Measurements from ENCODE around the gene NOLC1.

Gene NOLC1

DNA sequence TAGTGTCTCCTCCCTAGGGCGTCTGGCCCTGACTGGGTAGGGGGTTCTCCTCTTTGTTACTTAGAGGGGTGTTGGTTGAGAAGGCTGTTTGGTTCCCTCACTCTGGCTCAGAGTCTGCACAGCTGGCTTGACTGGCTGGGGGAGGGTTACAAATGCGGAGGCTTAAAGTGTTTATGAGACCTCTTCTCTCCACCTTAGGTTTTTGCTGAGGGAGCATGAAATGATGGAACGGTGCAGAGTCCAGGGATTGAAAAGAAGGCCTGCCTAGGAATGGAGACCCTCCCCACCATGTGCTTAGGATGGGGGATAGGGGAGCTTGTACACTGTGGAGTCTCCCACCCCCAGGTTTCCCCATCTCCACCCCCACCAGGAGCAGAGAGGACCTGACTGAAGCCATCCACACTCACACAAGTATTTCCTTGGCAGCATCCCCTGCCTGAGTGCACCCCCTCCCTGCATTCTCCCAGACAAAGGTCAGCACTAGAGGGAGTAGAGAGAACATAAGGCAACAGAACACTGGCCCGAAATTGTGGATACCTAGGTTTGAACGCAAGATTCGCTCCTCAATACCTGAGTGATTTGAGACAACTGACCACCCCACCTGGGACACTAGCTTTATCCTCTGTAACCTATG lies 30.3 kb upstream of the NOLC1 start:
- DNase-seq (ENCODE audit: low spot score): peak; percentile 50

DNA sequence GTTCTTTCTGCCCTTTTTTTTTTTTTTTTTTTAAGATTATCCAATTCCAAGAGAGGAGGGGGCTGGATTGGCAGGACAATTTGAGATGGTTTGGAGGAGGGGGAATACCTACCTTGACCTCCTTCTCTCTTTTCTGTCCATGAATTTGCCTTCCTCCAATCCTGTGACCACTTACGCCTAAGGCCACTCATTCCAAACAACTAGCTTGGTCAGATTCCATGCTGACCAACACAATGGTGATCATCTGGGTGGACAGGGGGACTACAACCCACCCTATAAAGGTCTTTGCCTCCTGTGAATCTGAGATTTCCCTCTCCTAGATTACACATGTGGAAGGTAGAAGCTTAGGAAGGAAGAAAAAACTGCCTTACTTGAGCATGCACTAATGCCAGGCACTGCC lies 29.7 kb upstream of the NOLC1 start:
- DNase-seq (ENCODE audit: low spot score): no peak

DNA sequence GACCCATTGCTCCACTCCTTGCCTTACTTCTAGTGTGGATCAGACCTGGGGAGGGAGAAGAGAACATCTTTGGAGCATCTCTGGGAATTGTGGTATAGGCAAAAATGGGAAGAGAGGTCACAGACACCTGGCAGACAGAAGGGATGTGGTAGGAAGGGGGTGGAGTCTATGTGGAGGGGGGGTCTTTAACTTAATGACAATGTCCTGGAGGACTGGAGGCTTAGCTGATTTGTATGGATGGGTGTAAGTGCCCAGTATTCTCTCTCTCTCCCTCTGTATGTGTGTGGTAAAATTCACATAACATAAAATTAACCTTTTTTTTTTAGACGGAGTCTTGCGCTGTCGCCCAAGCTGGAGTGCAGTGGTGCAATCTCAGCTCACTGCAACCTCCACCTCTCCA lies 29.0 kb upstream of the NOLC1 start:
- DNase-seq (ENCODE audit: low spot score): no peak

DNA sequence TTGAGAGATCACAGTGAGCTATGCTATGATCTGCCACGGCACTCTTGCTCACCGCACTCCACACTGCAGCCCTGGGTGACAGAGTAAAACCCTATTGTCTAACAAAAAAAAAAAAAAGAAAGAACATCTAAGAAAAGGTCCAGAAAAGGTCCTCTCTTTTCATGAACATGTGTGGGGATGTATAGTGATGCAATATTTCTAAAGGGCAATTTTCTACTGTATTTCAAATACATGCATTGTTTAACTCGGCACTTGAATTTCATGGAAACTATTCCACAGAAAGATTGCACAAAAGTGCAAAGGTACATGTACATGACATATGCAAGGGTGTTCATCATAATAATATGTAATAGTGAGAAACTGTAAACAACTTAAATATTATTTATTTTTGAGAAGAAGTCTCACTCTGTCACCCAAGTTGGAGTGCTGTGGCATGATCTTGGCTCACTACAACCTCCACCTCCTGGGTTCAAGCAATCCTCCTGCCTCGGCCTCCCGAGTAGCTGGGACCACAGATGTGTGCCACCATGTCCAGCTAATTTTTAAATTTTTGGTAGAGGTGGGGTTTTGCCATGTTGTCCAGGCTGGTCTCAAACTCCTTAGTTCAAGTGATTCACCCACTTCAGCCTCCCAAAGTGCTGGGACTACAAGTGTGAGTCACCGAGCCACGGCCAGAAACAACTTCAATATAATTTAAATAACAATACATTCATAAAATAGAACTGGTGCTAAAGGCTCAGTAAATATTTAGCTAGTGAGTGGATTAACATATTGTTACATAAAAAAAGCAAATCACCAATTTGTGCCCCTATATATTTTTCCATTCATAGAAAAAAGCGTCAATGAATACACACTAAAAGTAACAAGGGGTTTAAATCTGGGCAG lies 20.7 kb upstream of the NOLC1 start:
- DNase-seq (ENCODE audit: low spot score): no peak

DNA sequence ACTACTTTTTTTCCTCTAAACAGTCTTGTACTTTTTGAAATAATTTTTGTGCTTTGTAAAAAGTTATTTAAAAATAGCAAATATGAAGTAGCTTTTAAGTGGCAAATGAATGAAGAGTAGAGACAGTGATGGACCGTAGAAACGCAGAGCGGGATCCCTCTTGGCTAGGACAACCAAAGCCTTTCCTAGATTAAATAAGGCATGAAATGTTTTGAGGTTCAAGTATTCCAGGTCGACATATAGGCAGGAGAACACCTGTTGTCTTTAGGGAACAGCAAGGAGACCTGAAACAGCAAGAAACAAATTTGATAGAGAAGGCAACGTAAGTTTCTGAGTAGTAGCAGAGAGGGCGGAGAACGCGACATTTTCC lies 20.0 kb upstream of the NOLC1 start:
- no peak for DNase-seq (ENCODE audit: low spot score)

DNA sequence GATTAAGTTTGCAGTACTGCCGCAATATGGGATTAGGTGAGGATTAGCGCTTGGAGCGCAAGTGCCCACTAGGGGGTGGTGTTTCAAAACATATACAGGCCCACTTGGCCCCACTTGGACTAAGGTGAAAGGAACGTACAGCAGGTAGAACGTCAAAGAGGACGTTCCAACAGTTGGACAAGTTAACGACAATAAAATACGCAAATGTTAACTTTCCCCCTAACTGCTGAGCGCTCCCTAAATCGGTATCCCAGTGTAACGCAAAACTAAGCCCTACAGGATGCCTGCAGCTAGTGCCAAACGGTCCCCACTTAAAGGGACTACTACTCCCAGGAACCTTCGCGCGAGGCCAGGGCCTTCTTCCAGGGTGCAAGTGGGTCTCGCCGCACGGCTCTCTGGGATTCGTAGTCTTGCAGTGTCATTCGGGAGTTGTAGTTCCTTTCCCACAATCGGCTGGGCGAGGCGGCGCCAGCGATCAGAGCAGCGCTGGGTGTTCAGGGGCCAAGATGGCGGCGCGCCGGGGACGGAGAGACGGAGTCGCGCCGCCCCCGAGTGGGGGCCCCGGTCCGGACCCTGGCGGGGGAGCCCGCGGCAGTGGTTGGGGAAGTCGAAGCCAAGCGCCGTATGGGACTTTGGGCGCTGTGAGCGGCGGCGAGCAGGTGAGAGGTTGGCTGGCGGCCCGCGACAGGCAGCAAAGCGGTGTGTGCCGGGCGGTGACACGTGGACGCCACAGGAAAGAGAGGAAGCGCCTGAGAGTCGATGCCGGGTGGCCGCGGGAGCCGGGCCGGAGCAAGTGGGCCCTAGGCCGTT lies 19.4 kb upstream of the NOLC1 start, which contains the start of gene PPRC1:
Gene PPRC1 (plus strand): TSS at position 478 of the 810 bp plus-strand sequence. CDS start 29 bp downstream, at position 507.
- DNase-seq (ENCODE audit: low spot score): peak; percentile 97

DNA sequence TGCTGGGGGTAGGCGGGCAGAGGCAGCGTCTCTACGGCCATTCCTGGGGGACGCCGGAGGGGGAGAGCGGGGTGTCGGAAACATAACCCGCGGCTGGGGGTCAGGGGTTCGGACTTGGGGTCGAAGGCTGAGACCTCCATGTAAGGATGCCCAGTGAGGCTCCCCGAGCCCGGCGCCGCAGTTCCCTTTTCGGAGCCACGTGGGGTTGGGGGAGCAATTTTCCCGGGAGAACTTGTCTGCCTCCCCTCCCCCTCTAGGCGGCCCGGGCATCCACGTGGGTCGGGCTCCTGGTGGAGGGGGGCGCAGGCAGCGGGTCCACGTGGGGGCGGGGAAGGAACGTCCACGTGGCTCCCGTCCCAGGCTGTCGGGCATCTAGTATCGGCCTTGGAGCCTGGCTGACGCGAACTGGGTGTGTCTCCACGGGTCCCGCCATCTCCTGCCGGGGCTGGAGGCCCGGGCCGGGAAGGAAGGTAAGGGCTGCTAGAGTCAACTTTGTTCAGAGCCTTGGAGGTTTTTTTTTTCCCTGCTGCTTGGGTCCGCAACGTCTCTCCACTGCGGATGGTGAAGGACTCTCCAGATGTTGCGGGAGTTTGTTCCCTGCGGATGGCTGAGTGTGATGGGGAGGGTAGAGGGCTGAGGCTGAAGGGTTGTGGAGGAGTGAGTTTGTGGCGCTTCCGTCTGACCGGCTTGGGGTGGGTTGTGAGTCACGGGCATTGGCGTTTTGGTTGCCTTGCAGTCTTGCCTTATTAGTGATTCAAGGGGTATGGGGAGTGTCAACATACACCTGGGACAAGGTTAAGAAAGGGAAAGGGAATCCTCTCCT lies 18.6 kb upstream of the NOLC1 start:
- peak; percentile 85 for DNase-seq (ENCODE audit: low spot score)

DNA sequence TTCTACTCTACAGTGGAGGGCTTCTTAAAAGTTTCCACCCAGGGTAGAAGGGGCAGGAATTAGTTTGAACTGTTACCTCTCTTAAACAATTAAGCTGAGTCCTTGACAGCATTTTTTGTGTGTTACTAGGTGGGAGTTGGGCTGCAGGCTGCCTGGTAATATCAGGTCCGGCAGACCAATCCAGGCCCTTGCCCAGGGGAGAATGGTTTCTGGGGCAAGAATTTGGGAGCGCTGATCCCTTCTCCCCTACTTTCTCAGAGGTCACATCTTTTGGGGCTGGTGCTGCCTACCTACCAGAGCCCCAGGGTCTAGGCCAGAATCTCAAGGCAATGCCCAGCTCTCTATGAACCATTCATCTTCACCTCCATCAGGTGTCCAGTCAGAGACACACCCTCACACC lies 17.8 kb upstream of the NOLC1 start:
- no peak for DNase-seq (ENCODE audit: low spot score)

DNA sequence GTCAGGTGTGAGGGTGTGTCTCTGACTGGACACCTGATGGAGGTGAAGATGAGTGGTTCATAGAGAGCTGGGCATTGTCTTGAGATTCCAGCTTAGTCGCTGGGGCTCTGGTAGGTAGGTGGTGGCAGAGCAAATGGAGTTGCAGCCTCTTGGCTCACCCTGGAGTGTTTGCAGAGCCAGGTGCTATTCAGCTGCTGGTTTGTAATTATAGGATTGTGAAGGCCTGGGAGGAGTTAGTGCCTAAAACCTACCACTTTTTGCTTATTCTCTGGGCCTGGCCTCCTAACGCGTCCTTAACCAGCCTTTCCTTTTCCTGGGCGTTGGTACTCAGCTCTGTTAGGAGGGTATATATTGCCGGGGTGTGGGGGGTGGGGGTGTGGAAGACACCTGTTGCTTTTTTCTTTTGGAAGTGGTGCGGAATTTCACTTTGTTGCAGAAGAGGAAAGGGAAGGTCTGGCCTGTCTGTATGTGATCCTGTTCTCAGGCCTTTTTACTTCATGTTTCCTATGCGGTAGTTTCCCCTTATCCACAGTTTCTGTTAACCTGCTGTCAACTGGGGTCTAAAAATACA lies 16.1 kb upstream of the NOLC1 start:
- DNase-seq (ENCODE audit: low spot score): no peak

DNA sequence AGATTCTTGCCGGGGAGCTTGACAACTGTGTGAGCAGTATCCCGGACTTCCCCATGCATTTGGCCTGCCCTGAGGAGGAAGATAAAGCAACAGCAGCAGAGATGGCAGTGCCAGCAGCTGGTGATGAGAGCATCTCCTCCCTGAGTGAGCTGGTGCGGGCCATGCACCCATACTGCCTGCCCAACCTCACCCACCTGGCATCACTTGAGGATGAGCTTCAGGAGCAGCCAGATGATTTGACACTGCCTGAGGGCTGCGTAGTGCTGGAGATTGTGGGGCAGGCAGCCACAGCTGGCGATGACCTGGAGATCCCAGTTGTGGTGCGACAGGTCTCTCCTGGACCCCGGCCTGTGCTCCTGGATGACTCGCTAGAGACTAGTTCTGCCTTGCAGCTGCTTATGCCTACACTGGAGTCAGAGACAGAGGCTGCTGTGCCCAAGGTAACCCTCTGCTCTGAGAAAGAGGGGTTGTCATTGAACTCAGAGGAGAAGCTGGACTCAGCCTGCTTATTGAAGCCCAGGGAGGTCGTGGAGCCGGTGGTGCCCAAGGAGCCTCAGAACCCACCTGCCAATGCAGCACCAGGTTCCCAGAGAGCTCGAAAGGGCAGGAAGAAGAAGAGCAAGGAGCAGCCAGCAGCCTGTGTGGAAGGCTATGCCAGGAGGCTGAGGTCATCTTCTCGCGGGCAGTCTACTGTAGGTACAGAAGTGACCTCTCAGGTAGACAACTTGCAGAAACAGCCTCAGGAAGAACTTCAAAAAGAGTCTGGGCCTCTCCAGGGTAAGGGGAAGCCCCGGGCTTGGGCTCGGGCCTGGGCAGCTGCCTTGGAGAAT lies 12.7 kb upstream of the NOLC1 start:
- DNase-seq (ENCODE audit: low spot score): no peak

DNA sequence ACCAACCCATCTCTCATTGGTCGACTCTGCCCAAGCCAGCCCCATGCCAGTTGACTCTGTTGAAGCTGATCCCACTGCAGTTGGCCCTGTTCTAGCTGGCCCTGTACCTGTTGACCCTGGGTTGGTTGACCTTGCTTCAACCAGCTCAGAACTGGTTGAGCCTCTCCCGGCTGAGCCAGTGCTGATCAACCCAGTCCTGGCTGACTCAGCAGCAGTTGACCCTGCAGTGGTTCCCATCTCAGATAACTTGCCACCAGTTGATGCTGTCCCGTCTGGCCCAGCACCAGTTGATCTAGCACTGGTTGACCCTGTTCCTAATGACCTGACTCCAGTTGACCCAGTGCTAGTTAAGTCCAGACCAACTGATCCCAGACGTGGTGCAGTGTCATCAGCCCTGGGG lies 12.0 kb upstream of the NOLC1 start:
- no peak for DNase-seq (ENCODE audit: low spot score)

DNA sequence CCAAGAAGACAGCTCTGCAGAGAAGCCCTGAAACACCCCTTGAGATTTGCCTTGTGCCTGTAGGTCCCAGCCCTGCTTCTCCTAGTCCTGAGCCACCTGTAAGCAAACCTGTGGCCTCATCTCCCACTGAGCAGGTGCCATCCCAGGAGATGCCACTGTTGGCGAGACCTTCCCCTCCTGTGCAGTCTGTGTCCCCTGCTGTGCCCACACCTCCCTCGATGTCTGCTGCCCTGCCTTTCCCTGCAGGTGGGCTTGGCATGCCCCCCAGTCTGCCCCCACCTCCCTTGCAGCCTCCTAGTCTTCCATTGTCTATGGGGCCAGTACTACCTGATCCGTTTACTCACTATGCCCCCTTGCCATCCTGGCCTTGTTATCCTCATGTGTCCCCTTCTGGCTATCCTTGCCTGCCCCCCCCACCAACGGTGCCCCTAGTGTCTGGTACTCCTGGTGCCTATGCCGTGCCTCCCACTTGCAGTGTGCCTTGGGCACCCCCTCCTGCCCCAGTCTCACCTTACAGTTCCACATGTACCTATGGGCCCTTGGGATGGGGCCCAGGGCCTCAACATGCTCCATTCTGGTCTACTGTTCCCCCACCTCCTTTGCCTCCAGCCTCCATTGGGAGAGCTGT lies 11.2 kb upstream of the NOLC1 start:
- no peak for DNase-seq (ENCODE audit: low spot score)

DNA sequence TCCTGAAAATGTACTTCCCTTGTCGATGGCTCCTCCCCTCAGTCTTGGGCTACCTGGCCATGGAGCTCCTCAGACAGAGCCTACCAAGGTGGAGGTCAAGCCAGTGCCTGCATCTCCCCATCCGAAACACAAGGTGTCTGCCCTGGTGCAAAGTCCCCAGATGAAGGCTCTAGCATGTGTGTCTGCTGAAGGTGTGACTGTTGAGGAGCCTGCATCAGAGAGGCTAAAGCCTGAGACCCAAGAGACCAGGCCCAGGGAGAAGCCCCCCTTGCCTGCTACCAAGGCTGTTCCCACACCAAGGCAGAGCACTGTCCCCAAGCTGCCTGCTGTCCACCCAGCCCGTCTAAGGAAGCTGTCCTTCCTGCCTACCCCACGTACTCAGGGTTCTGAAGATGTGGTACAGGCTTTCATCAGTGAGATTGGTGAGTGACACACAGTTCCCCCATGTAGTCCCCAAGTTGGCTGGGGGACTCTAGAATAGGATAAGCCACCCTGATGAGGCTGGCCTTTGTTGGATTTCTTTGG lies 10.5 kb upstream of the NOLC1 start:
- no peak for DNase-seq (ENCODE audit: low spot score)

DNA sequence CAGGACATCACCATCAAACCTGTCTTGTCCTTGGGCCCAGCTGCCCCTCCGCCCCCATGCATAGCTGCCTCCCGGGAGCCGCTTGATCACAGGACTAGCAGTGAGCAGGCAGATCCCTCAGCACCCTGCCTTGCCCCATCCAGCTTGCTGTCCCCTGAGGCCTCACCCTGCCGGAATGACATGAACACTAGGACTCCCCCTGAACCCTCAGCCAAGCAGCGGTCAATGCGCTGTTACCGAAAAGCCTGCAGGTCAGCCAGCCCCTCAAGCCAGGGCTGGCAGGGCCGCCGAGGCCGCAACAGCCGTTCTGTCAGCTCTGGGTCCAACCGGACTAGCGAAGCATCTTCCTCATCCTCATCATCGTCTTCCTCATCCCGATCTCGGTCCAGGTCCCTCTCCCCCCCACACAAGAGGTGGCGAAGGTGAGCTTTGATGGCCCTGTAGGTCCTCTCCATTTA lies 5.2 kb upstream of the NOLC1 start:
- no peak for DNase-seq (ENCODE audit: low spot score)

DNA sequence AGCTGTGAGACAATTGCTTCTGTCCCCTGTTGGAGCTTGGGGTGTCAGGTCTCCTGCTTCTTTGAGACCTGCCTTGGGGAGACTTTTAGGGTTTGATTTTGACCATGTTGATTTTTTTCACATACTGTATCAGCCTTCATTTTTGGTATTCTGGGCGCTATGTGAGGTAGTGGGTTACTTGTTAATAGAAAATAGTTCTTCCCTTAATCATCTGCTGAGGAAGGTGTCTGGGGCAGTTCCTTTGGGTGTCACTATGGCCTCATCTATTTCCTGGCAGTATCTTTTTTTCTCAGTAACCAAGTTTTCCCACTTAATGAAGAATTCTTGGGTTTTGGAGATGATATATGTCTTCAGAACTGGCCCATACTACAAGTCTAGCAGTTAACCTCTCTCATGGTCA lies 4.6 kb upstream of the NOLC1 start:
- no peak for DNase-seq (ENCODE audit: low spot score)

DNA sequence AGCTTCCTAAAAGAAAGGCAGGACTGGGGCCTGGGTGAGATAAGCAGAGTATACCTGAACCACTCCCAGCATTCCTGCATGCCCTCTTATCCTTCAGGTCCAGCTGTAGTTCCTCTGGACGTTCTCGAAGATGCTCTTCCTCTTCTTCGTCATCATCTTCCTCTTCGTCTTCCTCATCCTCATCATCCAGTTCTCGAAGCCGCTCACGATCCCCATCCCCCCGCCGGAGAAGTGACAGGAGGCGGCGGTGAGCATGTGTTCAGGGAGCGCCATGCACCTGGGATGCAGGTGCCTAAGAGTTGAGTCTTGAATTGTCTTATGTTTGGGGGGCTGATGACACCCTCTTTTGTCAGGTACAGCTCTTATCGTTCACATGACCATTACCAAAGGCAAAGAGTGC lies 3.9 kb upstream of the NOLC1 start:
- DNase-seq (ENCODE audit: low spot score): no peak

DNA sequence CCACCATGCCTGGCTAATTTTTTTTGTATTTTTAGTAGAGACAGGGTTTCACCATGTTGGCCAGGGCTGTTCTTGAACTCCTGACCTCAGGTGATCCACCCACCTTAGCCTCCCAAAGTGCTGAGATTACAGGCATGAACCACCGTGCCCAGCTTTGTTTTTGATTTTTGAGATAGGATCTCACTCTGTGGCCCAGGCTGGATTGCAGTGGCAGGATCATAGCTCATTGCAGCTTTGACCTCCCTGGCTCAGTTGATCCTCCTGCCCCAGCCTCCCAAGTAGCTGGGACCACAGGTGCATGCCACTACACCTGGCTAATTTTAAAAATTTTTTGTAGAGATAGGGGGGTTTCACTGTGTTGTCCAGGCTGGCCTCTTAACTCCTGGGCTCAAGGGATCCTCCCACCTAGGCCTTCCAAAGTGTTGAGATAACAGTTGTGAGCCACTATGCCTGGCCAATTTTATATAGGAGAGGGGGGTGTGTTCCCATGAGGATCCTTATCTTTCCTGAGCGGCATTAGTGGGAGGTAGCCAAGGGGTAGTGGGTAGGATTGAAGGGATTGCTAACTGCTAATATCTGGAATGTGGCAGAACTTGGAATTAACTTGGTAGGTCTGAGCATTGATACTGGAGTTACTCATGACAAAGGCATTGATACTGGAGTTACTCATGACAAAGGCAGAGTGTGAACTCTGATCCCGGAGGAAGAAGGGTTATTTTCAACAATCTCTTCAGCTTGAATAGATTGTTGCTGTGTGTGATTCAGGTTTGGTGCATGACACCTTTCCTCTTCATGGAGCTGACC lies 1.0 kb upstream of the NOLC1 start:
- peak; percentile 44 for DNase-seq (ENCODE audit: low spot score)

DNA sequence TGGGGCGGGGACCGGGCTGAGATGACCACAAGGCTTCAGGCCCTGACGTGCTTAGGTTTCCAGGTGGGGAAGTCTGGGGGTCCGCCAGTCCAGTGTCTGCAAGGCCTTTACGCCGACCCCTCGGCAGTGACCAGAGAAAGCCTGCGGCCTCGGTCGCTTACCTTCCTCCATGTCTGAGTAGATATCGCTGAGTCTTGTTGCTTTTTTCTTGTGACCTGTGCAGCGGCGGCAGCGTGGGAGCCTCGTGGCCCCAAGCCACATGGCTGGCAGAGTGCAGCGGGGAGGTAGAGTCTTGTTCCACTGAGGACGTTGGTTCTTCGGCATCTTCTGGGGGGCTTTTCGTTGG lies 329 bp downstream of the NOLC1 start:
- DNase-seq (ENCODE audit: low spot score): peak; percentile 26

DNA sequence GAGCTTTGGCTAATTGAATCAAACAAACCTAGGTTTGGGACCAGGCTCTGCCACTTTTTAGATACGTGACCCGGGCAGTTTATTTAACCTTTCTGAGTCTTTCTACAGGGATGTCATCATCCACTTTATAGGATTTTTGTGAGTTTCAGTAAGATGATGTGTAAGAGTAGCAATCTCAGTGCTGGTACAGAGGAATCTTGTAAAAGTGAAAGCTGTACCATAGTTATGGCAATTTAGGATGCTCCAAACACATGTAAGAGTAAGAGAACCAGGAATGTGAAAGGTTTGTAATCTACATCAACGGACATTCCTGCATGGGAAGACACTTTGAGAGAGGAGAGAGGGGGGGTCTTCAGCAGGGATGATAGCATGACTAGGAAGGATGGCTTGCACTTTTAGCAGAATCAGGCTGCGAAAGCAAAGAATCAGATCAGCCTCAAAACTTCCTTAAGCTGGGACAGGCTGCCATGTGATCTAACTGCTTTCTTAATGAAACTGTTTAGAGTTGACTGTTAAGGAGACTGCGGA lies 968 bp downstream of the NOLC1 start:
- no peak for DNase-seq (ENCODE audit: low spot score)

Data from AG08396 (cell line).